ENCODE data around the gene MYO5A.
"Not testable (repeated sequence)": the region's sequence is repeated elsewhere in the genome, so short reads cannot be mapped to it uniquely, and the experiment has no call there.

The MYO5A gene

DNA sequence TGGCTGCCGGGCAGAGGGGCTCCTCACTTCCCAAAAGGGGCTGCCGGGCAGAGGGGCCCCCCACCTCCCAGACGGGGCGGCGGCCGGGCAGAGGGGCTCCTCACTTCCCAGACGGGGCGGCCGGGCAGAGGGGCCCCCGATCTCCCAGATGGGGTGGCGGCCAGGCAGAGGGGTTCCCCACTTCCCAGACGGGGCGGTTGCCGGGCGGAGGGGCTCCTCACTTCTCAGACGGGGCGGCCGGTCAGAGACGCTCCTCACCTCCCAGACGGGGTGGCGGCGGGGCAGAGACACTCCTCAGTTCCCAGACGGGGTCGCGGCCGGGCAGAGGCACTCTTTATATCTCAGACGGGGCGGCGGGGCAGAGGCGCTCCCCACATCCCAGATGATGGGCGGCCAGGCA lies 69.0 kb downstream of the MYO5A start:
- DNase-seq = not testable (repeated sequence)

DNA sequence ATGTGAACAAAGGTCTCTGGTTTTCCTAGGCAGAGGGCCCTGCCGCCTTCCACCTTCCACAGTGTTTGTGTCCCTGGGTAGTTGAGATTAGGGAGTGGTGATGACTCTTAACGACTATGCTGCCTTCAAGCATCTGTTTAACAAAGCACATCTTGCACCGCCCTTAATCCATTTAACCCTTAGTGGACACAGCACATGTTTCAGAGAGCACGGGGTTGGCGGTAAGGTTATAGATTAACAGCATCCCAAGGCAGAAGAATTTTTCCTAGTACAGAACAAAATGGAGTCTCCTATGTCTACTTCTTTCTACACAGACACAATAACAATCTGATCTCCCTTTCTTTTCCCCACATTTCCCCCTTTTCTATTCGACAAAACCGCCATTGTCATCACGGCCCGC lies 69.4 kb downstream of the MYO5A start:
- not testable (repeated sequence) for DNase-seq

DNA sequence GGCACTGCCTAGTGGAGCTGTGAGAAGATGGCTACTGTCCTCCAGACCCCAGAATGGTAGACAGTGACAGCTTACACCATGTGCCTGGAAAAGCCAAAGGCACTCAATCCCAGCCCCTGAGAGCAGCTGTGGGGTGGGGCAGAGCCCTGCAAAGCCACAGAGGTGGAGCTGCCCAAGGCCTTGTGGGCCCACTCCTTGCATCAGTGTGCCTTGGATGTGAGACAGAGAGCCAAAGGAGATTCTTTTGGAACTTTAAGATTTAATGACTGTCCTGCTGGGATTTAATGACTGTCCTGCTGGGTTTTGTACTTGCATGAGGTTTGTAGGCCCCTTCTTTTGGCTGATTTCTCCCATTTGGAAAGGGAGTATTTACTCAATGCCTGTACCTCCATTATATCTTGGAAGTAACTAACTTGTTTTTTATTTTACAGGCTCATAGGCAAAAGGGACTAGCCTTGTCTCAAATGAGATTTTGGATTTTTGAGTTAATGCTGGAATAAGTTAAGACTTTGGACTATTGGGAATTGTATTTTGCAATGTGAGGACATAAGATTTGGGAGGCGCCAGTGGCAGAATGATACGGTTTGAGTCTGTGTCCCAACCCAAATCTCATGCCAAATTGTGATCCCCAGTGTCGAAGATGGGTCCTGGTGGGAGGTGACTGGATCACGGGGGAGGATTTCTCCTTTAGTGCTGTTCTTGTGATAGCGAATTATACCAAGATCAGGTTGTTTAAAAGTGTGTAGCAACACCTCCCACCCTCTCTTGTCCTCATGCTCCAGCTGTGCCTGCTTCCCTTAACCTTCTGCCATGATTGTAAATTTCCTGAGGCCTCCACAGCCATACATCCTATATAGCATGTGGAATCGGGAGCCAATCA lies 80.4 kb downstream of the MYO5A start:
- DNase-seq = no peak

DNA sequence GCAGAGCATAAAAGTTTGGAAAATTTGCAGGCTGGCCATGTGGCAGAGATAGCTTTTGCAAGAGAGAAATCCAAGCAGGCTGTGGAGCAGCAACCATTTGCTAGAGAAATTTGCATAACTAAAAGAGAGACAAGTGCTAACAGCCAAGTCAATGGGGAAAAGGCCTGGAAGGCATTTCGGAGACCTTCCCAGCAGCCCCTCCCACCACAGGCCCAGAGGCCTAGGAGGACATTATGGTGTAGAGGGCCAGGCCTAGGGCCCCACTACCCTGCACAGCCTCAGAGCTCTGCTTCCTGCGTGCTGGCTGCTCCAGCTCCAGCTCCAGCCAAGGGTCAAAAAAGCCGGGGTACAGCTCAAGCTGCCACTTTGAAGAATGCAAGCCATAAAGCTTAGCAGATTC lies 82.7 kb downstream of the MYO5A start:
- no peak for DNase-seq

DNA sequence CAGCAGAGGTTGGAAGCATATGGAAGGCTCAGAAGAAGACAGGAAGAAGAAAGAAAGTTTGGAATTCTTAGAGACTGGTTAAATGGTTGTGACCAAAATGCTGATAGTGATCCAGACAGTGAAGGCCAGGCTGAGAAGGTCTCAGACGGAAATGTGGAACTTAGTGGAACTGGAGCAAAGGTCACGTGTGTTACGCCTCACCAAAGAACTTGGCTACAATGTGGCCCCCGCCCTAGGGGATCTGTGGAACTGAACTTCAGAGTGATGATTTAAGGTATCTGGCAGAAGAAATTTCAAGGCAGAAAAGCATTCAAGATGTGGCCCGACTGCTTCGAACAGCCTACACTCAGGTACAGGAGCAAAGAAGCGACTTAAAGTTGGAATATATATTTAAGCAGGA lies 83.1 kb downstream of the MYO5A start:
- DNase-seq = no peak

DNA sequence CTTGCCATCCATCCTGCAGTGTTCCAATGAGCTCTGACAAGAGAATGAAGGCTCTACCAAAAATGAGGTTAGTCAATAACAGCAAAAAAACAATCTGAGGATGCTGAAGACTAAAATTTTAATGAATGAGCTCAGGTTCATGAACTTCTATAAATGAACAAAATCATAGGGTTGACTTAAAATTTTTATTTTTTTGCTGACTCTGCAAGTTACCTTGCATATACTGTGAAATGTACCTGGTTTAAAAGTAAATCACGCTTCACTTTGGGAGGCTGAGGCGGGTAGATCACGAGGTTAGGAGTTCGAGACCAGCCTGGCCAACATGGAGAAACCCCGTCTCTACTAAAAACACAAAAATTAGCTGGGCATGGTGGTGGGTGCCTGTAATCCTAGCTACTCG lies 85.5 kb downstream of the MYO5A start:
- DNase-seq = not testable (repeated sequence)

DNA sequence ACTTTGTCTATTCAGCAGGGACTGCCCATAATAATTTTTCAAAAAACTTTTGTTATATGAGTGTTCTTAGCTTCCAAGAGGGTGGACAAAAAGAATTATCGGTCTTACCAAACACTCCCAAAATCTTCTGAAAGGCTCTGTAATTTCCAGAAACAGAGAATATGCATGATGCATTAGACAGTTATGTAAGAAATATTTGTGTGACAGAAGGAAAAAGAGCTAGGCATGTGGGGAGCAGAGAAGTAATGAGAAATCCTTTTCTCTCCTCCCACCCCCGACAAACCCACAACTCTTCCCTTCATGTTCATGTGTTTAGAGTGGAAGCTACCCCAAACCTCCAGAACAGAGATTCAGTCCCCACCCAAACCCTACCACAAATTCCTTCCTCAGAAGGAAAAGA lies 86.8 kb downstream of the MYO5A start:
- no peak for DNase-seq

DNA sequence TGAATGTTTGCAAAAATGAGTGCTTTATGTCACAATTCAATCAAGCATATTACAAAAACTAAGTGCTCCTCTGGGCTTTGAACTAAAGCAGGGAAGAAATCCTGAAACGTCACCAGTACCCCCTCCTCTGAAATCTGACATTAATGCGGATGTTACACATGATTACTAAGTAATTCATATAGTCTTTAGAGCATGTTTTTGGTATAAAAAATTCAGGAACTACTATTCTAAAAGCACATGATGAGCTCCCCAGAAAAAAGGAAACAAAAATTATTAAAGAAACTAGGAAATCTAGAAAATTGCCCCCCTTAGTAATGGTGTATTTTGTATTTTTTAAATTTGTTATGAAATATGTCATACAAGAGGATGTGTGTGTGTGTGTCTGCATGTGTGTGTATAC lies 87.7 kb downstream of the MYO5A start:
- DNase-seq = no peak

DNA sequence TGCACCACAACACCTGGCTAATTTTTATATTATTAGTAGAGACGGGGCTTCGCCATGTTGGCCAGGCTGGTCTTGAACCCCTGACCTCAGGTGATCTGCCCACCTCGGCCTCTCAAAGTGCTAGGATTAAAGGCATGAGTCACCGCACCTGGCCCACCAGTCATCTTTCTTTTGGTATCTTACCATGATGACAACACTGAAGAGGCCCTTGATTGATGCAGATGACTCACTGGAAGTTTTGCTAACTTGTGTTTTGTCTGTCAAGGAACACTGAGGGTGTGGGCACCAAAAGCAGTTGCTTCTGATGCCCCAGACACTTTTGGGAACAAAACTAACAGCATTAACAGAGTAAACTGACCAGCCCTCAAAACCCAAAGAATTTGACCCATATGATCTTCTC lies 88.3 kb downstream of the MYO5A start:
- no peak for DNase-seq

DNA sequence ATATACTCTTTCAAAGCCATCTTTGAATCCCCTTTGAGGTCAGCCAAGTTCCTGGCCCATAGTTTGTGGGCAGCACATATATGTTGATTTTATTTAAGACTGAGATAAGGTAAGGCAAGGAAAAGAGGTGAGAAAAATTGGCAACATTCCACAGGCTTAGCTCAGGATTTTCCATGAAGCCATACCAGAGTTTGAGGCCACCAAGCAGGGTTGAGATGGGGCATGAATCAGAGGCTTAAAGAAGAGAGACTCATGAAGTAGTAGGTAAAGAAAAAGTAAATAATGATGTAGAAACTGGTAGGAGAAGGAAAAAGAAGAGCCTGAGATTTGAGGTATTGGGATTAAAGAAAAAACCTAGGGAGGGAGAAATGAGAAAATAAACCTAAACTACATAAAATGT lies 89.2 kb downstream of the MYO5A start:
- DNase-seq = no peak

DNA sequence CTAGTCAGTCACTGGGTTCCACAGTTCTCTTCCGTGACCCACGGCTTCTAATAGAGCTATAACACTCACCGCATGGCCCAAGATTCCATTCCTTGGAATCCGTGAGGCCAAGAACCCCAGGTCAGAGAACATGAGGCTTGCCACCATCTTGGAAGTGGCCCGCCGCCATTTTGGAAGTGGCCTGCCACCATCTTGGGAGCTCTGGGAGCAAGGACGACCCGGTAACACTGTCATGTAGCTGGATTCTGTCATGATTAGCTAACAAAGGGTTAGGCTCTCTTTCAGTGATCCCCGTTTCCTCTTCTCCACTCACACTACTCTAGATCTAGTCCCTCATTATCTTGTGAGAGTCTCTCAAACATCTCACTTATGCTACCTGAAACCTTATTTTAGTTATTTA lies 89.6 kb downstream of the MYO5A start:
- DNase-seq = not testable (repeated sequence)

DNA sequence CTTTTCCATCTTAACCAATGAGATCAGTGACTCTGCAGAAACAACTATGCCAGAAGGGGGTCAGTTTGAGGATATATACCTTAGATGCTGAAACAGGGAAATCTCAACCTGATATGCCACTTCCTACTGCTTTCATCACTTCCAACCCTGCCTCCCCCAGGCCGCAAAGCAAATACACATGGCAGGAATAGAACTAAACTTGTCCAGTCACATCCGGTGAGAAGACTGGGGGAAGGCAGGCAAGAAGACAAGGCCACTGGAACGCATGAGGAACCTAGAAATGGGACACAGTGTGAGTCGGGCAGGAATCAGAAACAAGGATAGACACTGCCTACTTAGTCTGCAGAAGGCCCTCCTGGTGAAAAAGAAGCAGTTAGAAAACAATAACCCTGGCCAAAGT lies 90.6 kb downstream of the MYO5A start:
- DNase-seq = no peak

DNA sequence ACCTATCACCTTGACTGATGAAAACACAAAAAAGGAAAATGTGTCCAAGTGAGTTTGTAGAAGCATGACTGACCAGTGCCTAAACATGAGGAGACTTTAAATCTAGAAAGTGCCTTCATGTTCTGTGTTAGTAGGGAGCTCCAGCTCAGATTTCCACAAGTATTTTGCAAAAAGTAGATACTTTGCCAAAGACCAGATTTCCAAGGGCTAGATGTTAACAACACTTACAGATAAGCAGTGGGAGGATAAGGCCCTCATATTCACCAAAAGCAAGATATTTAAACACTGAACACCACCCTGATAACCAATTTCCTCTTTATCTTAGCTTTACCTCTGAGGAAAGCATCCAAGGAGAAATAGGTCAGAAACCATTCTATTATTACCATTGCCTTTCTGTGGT lies 91.0 kb downstream of the MYO5A start:
- DNase-seq = no peak

DNA sequence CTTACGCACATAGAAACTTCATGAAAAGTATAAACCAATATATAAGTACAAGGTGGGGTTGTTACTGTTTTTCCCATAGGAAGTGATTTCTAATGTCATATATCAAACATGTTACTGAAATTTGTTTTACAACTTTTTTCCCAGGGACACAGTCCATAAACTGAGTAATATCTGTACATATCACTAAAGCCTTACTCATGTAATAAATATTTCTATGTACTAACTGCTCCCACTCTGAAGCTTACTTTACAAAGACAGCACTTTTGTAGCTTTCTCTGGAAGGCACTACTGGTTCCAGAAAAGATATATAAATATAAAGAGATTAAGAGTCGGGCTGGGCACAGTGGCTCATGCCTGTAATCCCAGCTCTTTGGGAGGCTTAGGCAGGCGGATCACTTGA lies 91.7 kb downstream of the MYO5A start:
- no peak for DNase-seq

DNA sequence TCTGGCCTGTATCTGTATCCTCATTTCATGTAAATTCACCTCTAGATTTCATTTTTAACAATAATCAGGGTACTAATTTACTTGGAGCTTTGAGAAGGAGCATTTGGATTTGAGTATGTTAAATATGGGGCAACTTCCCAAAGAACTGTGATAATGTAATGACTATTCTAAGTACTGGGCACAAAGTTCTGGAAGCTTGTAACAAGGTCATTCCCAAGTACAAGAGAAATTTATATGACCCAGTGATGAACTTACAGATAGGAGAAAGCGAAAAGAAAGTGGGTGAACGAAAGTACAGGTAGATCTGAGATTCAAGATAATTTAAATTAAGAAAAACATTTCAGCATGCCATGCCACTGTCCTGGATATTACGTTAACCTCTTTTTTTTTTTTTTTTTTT lies 93.8 kb downstream of the MYO5A start:
- no peak for DNase-seq

DNA sequence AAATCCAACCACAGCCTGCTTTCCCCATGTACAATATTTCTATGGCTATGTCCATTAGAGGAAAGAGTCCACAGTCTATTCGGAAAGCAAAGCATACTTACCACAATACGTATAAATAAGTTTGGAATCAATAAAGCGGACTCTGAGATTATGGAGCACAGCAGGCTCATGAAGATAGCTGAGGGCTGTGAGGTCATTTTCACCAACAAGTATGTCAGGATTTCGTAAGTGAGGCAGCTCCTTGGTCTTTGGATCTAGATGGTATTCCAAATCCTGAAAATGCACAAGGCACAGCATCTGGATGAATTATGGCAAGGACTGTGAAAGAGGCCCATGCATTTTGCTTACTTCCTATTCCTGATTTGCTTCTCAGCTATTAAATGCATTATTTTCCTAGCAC lies 100.4 kb downstream of the MYO5A start:
- no peak for DNase-seq

DNA sequence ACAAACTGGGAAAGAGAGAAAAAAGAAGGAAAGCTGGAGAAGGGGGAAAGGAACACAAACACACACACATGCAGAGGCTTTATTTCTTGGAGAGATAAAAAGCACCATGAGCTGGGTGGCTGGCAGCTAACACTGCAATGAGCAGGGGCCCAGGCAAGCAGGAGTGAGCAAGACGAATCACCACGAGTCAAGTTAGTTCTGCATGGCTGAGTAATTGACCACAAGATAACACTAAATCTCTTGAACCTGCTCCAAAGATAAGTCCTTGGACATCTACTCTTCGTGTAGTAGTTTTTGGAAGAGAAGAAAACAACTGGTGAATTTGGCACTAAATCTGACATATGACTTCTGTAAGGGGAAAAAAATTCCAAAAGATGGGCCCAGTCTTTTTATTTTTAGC lies 100.9 kb downstream of the MYO5A start:
- DNase-seq = no peak

DNA sequence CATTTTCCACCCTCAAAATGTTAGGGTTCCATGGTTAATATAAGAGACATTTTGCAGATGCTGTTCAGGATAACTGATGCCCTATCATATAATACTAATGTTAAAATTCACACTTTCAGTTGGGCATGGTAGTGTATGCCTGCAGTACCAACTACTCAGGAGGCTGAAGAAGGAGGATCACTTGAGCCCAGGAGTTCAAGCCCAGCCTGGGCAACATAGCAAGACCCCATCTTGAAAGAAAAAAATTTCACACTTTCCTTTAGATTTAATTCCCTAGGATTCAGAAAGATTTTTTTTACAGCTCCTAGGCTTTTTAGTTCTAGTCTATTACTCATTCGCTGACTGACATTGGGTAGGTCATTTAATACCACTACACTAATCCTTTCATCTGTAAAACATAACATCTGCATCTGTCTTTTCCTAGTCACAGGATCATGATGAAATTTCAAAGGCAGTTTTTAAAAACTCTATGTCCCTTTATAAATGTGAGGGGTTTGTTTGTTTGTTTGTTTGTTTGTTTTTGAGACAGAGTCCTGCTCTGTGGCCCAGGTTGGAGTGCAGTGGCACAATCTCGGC lies 103.7 kb downstream of the MYO5A start:
- no peak for DNase-seq

DNA sequence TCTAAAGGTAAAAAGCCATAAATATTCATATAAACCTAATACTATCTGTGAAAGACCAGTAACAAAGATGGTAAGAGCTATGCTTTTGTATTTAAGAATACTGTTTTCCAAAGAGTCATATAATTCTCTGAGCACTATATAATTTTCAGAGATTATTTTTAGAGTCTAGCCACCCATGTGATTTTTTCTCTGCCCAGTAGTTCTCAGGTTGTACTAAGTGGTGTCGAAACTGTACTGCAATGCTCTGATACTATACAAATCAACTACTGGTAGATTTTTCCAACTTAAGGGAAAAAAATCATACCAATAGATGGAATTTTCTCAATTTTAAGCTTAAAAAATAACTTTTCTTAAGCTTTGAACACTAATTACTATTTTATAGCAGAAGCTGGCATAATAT lies 104.8 kb downstream of the MYO5A start:
- DNase-seq = no peak

DNA sequence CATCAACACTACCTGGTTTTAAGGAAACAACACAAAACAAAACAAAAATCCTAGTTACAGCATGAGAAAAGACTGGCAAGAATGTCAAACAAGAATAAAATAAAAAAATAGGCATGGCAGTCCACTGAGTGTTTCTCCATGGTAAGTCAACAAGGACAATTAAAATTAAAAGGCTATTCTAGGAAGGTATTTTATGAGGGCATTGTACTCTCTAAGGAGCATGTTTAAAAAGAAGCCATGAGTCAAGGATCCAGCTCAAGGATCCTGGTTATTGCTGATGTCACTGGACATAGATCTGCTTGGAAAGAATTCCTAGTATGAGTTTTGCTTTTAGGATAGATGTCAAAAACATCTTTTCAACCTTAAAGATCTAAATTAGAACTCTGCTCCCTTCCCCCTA lies 106.7 kb downstream of the MYO5A start:
- DNase-seq = no peak

DNA sequence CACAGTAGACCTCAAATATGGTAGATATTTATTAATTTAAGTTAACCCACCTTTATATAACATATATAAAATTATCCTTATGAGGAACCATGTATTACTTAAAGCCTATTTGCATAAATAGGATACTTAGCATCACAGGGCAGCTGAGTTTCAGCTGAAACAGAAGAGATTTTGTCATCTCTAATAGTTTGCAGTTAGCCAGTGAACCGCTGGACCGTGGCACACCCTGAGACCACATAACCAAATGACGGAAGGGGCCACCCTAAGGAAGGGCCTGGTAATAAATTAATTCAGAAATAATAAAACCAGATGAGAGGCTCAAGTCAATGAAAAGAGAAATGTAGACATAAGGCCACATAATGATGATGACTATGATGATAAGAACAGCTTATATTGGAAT lies 107.7 kb downstream of the MYO5A start:
- no peak for DNase-seq

DNA sequence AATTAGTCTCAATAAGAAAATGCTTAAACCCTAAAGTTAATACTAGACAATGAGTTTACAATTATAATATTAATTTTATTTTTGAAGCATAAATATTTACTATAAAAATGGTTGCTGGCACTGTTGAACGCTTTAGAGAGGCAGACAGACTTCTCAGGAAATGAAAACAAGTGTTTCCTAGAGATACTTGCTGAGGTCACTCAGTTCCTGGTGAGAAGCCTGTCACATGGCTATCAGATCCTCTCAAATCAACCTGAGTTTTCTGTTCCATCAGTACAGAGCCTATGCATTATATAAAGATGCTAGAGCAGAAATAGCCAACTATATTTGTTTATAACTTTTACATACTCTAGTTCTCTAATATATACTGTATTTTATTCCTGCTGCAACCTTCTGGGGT lies 109.2 kb downstream of the MYO5A start:
- DNase-seq = no peak

DNA sequence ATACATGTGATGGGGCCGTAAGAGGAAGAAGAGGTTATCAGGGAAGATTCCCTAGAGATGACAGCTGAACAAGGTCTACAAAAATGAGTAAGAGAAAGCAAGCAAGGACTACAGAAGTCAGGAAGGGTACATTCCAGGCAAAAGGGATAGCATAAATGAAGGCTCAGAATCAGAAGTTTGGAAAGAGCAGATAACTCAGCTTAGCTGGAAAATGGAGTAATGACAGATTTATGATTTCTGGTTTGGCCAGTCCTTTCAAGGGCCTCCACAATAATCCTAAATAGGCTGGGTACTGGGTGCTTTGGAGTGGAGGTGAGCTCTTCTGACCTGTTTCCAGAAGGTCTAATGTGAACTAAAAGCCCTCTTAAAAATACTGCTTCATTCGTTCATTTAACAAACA lies 110.7 kb downstream of the MYO5A start:
- DNase-seq = no peak

DNA sequence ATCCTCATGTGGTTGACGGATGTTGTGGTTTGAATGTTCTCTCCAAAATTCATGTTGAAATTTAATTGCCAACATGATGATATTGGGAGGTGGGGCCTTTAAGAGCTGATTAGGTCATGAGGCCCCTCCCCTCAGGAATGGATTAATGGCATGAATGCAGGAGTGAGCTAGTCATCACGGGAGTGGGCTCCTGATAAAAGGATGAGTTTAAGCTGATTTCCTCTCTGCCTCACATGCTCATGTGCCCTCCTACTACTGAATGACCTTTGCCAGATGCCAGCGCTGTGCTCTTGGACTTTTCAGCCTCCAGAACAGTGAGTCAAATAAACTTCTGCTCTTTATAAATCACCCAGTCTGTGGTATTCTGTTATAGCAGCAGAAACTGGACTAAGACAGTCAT lies 111.2 kb downstream of the MYO5A start:
- no peak for DNase-seq

DNA sequence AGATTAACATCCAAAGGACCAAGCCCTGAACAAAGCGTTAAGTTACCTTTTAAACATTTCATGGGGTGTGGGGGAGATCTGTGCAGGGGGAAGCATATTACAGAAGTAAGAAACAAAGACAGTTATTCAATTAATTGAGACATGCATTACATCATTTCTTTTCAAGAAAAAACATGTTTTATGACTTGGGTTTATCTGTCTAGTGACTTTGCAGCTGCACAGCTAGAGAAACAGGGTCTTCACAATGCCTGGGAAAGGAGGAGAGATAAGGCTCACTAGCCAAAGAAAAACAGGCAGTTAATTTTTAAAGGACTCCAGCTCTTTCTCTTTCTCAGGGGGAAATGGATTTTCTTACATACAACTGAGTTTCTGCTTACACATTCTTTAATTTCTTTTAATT lies 112.1 kb downstream of the MYO5A start:
- not testable (repeated sequence) for DNase-seq
